Activated CD4-positive, alpha-beta T cell treated with anti-CD3 and anti-CD28 coated beads for 24 hours (primary cell): Measurements from ENCODE around the gene GRM4.
"Not testable (repeated sequence)": the region's sequence is repeated elsewhere in the genome, so short reads cannot be mapped to it uniquely, and the experiment has no call there.

Experiments used
- DNase-seq, 2 donors: peaks; one replicate each; pipeline ENCODE4 v3.0.0-alpha.2; 2020; ENCODE audit warnings: low read depth in 2 of 2

The GRM4 gene

GRCh38 chr6:34146021-34146782 is at the start of gene GRM4:
GRM4 (minus strand) TSS chr6:34146087; CDS start chr6:34133496, 12,591 bp downstream.
- DNase-seq = no peak

GRCh38 chr6:34194772-34195171 is 48.9 kb upstream of the GRM4 start:
- no peak for DNase-seq

GRCh38 chr6:34190504-34191122 is 44.7 kb upstream of the GRM4 start:
- DNase-seq = no peak

DNA sequence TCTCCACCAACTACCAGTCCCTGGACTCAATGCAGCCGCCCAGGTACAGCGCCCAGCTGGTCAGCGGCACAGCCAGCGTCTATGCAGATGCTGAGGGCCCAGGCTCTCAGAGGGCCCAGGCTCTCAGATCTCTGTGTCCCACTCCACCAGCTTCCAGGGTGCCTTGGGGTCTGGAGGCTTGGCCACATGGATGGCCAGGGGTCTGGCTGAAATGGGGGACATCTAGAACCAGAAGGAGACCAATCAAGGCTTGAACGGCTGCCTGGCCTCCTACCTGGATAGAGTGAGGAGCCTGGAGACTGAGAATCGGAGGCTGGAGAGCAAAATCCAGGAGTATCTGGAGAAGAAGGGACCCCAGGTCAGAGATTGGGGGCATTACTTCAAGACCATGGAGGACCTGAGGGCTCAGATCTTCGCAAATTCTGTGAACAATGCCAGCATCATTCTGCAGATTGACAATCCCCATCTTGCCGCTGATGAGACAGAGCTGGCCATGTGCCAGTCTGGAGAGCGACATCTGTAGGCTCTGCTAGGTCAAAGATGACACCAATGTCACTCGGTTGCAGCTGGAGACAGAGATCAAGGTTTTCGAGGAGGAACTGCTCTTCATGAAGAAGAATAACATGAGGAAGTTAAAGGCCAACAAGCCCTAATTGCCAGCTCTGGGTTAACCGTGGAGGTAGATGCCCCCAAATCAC is 44.1 kb upstream of the GRM4 start:
- DNase-seq = peak; percentile 23 to 28

DNA sequence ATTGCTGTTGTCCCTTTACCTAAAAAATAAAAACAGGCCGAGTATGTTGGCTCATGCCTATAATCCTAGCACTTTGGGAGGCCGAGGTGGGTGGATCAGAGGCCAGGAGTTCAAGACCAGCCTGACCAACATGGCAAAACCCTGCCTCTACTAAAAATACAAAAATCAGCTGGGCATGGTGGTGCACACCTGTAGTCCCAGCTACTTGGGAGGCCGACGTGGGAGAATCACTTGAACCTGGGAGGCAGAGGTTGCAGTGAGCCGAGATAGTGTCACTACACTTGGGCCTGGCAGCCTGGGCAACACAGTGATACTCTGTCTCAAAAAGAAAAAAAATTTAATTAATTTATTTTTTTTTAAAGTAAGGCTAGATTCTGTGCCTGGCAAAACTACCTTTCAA is 38.8 kb upstream of the GRM4 start:
- DNase-seq = not testable (repeated sequence)

DNA sequence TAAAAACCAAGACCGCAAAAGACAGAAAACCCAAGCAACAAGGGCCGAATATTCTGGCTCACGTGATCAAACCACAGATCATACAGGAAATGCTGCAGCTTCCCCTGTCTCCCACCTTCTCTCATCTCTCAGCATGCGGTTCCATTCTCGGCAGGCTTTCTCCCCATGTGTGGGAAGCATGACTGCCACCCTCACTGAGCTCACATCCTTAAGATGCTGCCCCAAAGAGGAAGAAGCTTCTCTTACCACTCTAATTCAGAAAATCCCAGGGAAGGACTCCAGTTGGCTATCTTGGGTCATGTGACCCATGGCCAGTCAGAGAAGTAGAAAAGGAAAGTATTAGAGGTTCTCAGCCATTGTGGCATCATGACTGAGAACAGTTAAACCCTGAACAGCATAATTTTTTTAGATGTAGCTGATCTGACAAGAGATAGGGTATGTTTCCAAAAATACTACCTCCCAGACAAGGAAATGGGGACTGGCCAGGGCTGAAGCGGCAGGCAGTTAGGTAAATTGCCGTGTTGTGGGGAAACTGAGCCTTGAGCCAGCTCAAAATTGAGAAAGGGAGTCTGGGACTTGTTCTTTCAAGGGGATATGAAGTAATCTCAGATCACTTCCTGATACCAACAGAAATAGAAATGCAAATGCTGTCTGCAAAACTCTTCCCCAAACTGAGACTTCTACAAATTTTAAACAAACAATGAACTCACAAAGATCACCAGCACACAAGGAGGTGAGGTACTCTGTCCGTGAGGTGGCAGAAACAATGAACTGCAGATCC is 37.1 kb upstream of the GRM4 start:
- peak; percentile 39 to 41 for DNase-seq

DNA sequence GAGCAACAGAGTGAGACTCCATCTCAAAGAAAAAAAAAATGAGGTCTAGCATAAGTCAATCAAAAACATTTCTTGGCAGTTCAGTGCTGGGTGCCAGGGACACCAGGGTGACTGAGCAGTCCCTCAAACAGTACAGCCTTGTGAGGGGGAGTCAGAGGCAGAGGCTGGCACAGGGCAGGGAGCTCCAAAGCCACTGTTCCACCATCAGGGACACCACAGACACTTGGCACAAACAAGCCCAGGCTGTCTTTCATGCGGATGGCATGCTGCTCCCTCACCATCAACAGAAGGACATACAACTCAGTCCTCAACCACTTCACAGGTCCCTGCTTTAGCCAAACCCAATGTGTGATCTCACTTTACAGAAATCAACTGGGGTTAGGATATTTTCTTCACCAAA is 36.0 kb upstream of the GRM4 start:
- DNase-seq = no peak

DNA sequence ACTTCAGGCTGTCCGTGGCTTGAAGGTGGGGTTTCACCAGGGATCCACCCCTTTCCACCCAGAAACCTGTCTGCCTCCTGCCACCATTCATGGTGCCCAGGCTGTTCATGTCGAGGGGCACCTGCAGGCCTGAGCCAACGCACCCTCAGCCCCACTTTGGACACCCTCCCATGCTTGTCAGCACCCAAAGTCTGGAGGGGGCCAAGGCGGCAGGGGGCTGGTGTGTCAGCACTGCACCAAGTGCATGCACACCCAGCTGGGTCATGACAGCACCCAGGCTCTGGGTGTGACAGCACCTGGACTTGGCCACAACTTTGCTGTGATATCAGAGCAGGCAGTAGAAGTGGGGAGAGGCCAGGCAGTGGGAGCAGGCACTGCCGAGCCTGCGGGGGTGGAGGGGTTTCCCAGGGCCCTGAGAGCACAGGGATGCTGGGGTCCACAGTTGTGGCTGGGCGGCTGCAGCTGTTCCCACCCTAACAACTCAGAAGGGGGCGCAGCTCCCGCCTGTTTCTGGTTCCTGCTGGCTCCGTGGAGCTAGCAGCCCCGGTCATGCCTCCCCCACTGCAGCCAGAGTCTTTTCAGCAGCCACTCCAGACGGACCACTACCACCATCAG is 33.3 kb upstream of the GRM4 start:
- DNase-seq = no peak

GRCh38 chr6:34178357-34179105 is 32.6 kb upstream of the GRM4 start:
- DNase-seq = no peak

- DNase-seq = no peak
Measured at GRCh38 chr6:34177181-34177591, 31.3 kb upstream of the GRM4 start.

DNA sequence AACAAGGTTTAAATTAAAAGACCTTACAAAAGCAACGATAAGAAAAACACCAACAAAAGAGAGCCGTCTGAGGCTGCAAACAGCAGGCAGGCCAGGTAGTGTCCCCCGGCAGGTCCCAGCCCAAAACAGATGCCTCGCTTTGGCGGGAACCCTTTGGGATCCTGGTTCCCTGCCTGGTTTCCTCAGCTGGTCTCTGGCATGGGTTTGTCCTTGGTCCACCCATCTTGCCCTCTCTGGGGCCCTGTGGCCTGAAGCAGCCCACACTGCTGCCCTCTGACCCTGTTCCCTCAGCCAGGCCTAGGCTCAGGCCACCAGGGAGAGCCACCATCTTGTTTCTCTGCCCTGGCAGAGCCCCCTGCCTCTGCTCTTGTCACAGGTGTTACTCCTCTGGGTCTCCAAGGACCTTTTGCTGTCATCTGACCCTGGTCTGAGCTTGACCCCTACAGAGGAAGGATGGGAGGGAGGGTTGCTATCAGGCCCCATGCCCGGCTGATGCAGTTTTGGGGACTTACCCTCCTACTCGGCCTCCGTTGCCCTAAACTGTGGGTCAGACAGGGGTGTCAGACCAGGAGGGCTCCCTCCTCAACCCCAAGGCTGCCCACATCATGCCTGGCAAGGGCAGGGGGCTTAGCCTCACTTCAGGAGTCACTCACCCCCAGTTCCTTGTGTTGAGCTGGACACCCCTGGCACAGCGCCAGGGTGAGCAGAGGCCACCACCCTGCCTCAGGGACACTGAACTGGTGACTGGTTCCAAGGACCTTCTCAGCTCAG is 30.6 kb upstream of the GRM4 start:
- no peak for DNase-seq

DNA sequence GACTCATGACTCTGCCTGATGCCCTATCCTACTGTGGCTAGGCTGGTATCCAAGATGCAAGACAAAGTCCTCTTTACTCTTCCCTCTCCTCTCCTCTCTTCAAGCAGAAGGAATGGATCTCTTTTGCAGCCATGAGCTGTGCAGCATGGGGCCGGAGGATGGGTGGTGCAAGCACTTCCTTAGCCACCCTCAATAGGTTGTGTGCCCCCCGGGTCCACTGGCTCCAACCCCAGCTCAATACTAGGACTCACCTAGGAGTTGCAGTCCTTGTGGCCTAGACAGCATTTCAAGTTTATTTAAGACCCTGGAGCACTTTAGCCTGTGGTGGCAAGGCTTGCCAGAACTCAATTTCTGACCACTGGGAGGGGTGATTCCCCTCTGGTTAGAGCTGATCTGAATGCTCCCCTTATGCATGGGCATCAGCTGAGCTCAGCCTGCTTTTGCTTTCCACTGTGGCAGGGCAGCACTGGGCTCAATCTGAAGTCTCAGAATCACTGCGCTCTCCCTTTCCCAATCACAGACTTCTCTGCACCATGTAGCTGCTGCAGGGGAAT is 29.0 kb upstream of the GRM4 start:
- DNase-seq = no peak

GRCh38 chr6:34172961-34173775 is 27.3 kb upstream of the GRM4 start:
- no peak for DNase-seq

- DNase-seq = no peak
Measured at GRCh38 chr6:34170346-34170745, 24.5 kb upstream of the GRM4 start.

- DNase-seq = no peak
Measured at GRCh38 chr6:34169897-34170296, 24.0 kb upstream of the GRM4 start.

DNA sequence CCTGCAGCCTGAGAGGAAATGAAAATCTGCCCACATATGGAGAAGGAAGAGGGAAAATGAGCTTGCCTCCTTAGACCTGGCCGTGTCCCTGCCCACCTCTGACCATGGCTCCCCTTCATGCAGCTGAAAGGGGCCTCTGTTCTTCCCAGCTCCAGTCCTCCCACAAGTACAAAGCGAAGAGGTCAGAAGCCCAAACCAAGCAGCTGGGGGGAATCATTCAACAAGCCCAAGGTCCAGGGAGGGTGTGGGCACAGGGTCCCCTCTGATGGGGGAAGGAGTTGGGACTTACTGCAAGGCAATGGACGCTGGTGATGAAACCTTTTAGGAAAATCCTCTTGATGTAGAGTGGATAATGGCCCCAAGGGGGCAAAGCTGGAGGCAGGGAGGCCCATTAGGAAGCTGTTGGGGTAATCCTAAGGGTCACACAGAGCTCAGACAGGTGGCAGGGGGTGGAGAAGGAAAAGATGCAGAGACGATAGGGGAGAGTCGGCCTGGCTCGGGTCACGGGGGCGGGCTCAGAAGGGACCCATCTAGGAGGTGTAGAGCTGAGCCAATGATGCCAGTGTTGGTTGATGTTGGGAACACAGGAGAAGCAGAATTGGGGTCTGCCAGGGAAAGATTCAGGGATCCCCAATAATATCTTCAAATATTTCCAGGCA is 16.1 kb upstream of the GRM4 start:
- no peak for DNase-seq

- no peak for DNase-seq
Measured at GRCh38 chr6:34159844-34160243, 14.0 kb upstream of the GRM4 start.

DNA sequence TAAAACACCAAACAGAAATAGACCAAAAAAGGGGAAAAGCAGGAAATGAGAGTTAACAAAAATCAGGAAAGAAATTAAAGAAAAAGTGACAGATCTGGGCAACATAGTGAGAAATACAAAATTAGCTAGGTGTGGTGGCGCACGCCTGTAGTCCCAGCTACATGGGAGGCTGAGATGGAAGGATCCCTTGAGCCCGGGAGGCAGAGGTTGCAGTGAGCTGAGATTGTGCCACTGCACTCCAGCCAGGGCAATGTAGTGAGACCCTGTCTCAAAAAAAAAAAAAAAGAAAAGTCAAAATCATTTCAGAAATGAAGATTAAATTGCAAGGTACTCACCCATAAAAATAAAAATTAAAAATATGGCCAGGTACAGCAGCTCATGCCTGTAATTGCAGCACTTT is 13.0 kb upstream of the GRM4 start:
- DNase-seq = no peak
